Hepatocyte (in vitro differentiated cells): Measurements from ENCODE around the gene PRKAR1B. TPM values are rescaled to one million over a fixed set of nuclear protein-coding genes. Genes with fewer than 3 reads are reported as not detected.

Source experiments
- DNase-seq: peaks from one replicate; pipeline ENCODE4 v3.0.0-alpha.2; 2016; ENCODE audit warnings: low spot score
- H2AFZ ChIP-seq: fragments of 200-600 bp; sonication (generic); 2 replicates; pipeline ENCODE4 v1.6.0; 2016; ENCODE audit warnings: antibody characterized with exemption, mild to moderate bottlenecking
- H3K27ac ChIP-seq: fragments of 200-600 bp; sonication (generic); 2 replicates; pipeline ENCODE4 v1.5.1; 2016; ENCODE audit warnings: mild to moderate bottlenecking
- H3K27me3 ChIP-seq: fragments of 200-600 bp; sonication (generic); 2 replicates; pipeline ENCODE4 v1.6.1; 2016
- H3K36me3 ChIP-seq: fragments of 200-600 bp; sonication (generic); replicated peaks from 2 replicates; pipeline ENCODE4 v1.5.1; 2016; ENCODE audit warnings: low read depth; ENCODE audit not compliant: insufficient read depth
- H3K4me1 ChIP-seq: fragments of 200-600 bp; sonication (generic); 2 replicates; pipeline ENCODE4 v1.5.1; 2016; ENCODE audit warnings: mild to moderate bottlenecking, moderate library complexity; ENCODE audit not compliant: insufficient read depth
- H3K4me2 ChIP-seq: fragments of 200-600 bp; sonication (generic); 2 replicates; pipeline ENCODE4 v1.6.0; 2016
- H3K4me3 ChIP-seq: fragments of 200-600 bp; sonication (generic); 2 replicates; pipeline ENCODE4 v1.5.1; 2016; ENCODE audit warnings: mild to moderate bottlenecking
- H3K79me2 ChIP-seq: fragments of 200-600 bp; sonication (generic); 2 replicates; pipeline ENCODE4 v1.6.0; 2017; ENCODE audit warnings: mild to moderate bottlenecking
- H3K9me2 ChIP-seq: fragments of 200-600 bp; sonication (generic); replicated peaks from 2 replicates; pipeline ENCODE4 v1.6.0; 2017; ENCODE audit warnings: mild to moderate bottlenecking; ENCODE audit not compliant: insufficient read depth
- H3K9me3 ChIP-seq: fragments of 200-600 bp; sonication (generic); 2 replicates; pipeline ENCODE4 v1.5.1; 2016; ENCODE audit warnings: low read depth, mild to moderate bottlenecking
- H4K20me1 ChIP-seq: fragments of 200-600 bp; sonication (generic); 2 replicates; pipeline ENCODE4 v1.6.0; 2016; ENCODE audit warnings: mild to moderate bottlenecking; ENCODE audit not compliant: insufficient read depth, poor library complexity, severe bottlenecking
- CTCF ChIP-seq: fragments of 200-600 bp; sonication (generic); IDR thresholded peaks from 2 replicates; pipeline ENCODE4 v1.5.1; 2016; ENCODE audit warnings: antibody characterized with exemption, mild to moderate bottlenecking; ENCODE audit not compliant: poor library complexity
- EZH2 ChIP-seq: fragments of 200-600 bp; sonication (generic); IDR thresholded peaks from 2 replicates; pipeline ENCODE4 v1.6.1; 2016; ENCODE audit warnings: antibody characterized with exemption, mild to moderate bottlenecking, borderline replicate concordance
- EZH2phosphoT487 ChIP-seq: fragments of 200-600 bp; sonication (generic); IDR thresholded peaks from one replicate; pipeline ENCODE4 v1.6.1; 2018; ENCODE audit warnings: antibody characterized with exemption, mild to moderate bottlenecking, low read depth, moderate library complexity; ENCODE audit not compliant: unreplicated experiment, severe bottlenecking
- WGBS: methylation state at CpG from one replicate; pipeline ENCODE4 v1.1.6; 2016; ENCODE audit warnings: low lambda C conversion rate; ENCODE audit errors: missing lambda C conversion rate; 5-methylcytosine and 5-hydroxymethylcytosine counted together
- polyA plus RNA-seq: library from polyadenylated mRNA; unstranded; fragments of >200 nt; fragmentation: Nextera tagmentation; extraction: Ambion mirVana; gene quantifications from 2 replicates; pipeline ENCODE4 v1.2.1, GENCODE V29; 2016
- total RNA-seq: library from RNA; depleted of rRNA; stranded (reverse); fragments of >200 nt; gene quantifications from 2 replicates; pipeline ENCODE4 v1.2.3, GENCODE V29; 2014

The PRKAR1B gene
- total and polyA plus RNA-seq, 2 experiments from 2014 or later, result 16.6 to 28.7 TPM

- Histone ChIP-seq H3K27me3 (no peaks in the 10 kb centered on the region), H3K9me2 (no peaks in the 10 kb centered on the region), H3K27ac (no peak overlapping the region), H3K36me3 (no peaks in the 10 kb centered on the region), H2AFZ (no peak overlapping the region), H3K4me1 (peaks cover 5% of the 10 kb centered on the region), H3K79me2 (no peaks in the 10 kb centered on the region), H4K20me1 (no peaks in the 10 kb centered on the region), H3K4me3 (no peak overlapping the region), H3K4me2 (no peak overlapping the region), H3K9me3 (no peaks in the 10 kb centered on the region)
- 86% methylated on average over 45 of the region's 45 CpGs for WGBS
- no peak for DNase-seq
- TF ChIP-seq EZH2phosphoT487 (no peak), CTCF (no peak), EZH2 (no peak)
Observed at GRCh38 chr7:590731-591551, 136.1 kb downstream of the PRKAR1B start.

- Histone ChIP-seq H3K4me1 (peaks cover 5% of the 10 kb centered on the region), H3K79me2 (no peaks in the 10 kb centered on the region), H3K36me3 (no peaks in the 10 kb centered on the region), H3K4me2 (no peak overlapping the region), H2AFZ (no peak overlapping the region), H3K27ac (no peak overlapping the region), H4K20me1 (no peaks in the 10 kb centered on the region), H3K9me3 (no peaks in the 10 kb centered on the region), H3K4me3 (no peak overlapping the region), H3K9me2 (no peaks in the 10 kb centered on the region), H3K27me3 (no peaks in the 10 kb centered on the region)
- TF ChIP-seq EZH2, result no peak
- no peak for TF ChIP-seq CTCF
- TF ChIP-seq EZH2phosphoT487, result no peak
- WGBS, result 96% methylated on average over 27 of the region's 30 CpGs
- DNase-seq, result no peak
Observed at GRCh38 chr7:589781-590575, 137.1 kb downstream of the PRKAR1B start.

GRCh38 chr7:587767-588166 lies 139.3 kb downstream of the PRKAR1B start:
- Histone ChIP-seq H4K20me1 (no peaks in the 10 kb centered on the region), H3K27ac (no peak overlapping the region), H3K4me2 (no peak overlapping the region), H3K9me2 (no peaks in the 10 kb centered on the region), H3K79me2 (no peaks in the 10 kb centered on the region), H3K4me3 (no peak overlapping the region), H3K4me1 (peaks cover 5% of the 10 kb centered on the region), H3K9me3 (no peaks in the 10 kb centered on the region), H3K27me3 (no peaks in the 10 kb centered on the region), H2AFZ (no peak overlapping the region), H3K36me3 (no peaks in the 10 kb centered on the region)
- no peak for DNase-seq
- WGBS, result 71% methylated on average over 12 of the region's 12 CpGs
- TF ChIP-seq EZH2, result no peak
- no peak for TF ChIP-seq CTCF
- no peak for TF ChIP-seq EZH2phosphoT487
